HepG2 (cell line): ENCODE results near the gene CRYZL1. TPM values are rescaled to one million over a fixed set of nuclear protein-coding genes. Genes with fewer than 3 reads are reported as not detected.

Experiments used
- ATAC-seq: fragments of 200-7000 bp; cut with Tn5 transposase; 3 replicates; pipeline ENCODE4 v1.9.1; 2020; ENCODE audit warnings: mild to moderate bottlenecking, moderate library complexity
- BruUV-seq: library from RNA; stranded (reverse); fragments of 400-500 nt; replicated peaks from 2 replicates; lab custom pipeline; 2021; lab: Mats Ljungman, UMichigan
- CTCF ChIA-PET: fragments of 300-600 bp; formaldehyde crosslinking; extraction: SDS; loops from one replicate; lab custom pipeline; 2021; ENCODE audit warnings: low total read pairs, inconsistent platforms, low intra/inter-chr PET ratio; lab: Yijun Ruan, JAX
- POLR2A ChIA-PET: fragments of 350-600 bp; sonication (Branson Sonifier 250); formaldehyde crosslinking; loops from one replicate; lab custom pipeline; 2020; ENCODE audit warnings: antibody characterized with exemption, inconsistent platforms; lab: Yijun Ruan, JAX
- DNase-seq: peaks from one replicate; pipeline ENCODE4 v3.0.0-alpha.2; 2015; ENCODE audit warnings: low spot score
- FAIRE-seq: peaks from 3 replicates; lab custom pipeline; 2011; peaks lifted over from hg19 to GRCh38; lab: Jason Lieb, UNC
- H2AFZ ChIP-seq: one replicate; pipeline ENCODE4 v1.6.1; 2011; ENCODE audit warnings: low read length, inconsistent platforms
- H3K27ac ChIP-seq: fragments of 300-600 bp; 3 replicates; pipeline ENCODE4 v1.8.0; 2011; ENCODE audit warnings: mixed run types, mild to moderate bottlenecking, mixed read lengths, low read length, inconsistent platforms; ENCODE audit not compliant: insufficient read depth; ENCODE audit errors: extremely low read length
- H3K27me3 ChIP-seq, 2 experiments: fragments of 200-600 bp in 1 of 2; 2 replicates in 1 of 2; 3 replicates in 1 of 2; pipeline versions ENCODE4 v1.6.0 to v1.8.0; 2011; ENCODE audit warnings: low read length in 2 of 2, mild to moderate bottlenecking in 2 of 2, moderate library complexity in 2 of 2, inconsistent platforms in 1 of 2; ENCODE audit not compliant: insufficient read depth in 2 of 2, control insufficient read depth in 1 of 2
- H3K36me3 ChIP-seq, 2 experiments: fragments of 200-600 bp in 1 of 2; replicated peaks in 1 of 2; 2 replicates in 1 of 2; 3 replicates in 1 of 2; pipeline versions ENCODE4 v1.5.1 to v1.8.0; 2011; ENCODE audit warnings: low read length in 2 of 2, inconsistent platforms in 1 of 2; ENCODE audit not compliant: insufficient read depth in 2 of 2, control insufficient read depth in 1 of 2
- H3K4me1 ChIP-seq: 2 replicates; pipeline ENCODE4 v1.5.1; 2012; ENCODE audit warnings: low read length, inconsistent platforms; ENCODE audit not compliant: insufficient read depth
- H3K4me2 ChIP-seq: 2 replicates; pipeline ENCODE4 v1.6.0; 2011; ENCODE audit warnings: low read depth, low read length, inconsistent platforms
- H3K4me3 ChIP-seq, 3 experiments: fragments of 200-600 bp in 1 of 3; sonication (generic), shearing (Covaris generic) in 1 of 3; replicated peaks in 1 of 3; 2 replicates each; pipeline ENCODE4 v1.5.1; 2011 to 2016; ENCODE audit warnings: low read length in 3 of 3, inconsistent platforms in 2 of 3, low read depth in 2 of 3, mild to moderate bottlenecking in 2 of 3, control low read depth in 1 of 3, mixed read lengths in 1 of 3; ENCODE audit not compliant: insufficient read depth in 1 of 3
- H3K79me2 ChIP-seq: one replicate; pipeline ENCODE4 v1.6.1; 2011; ENCODE audit warnings: low read length, inconsistent platforms; ENCODE audit not compliant: insufficient read depth
- H3K9ac ChIP-seq: 2 replicates; pipeline ENCODE4 v1.6.0; 2011; ENCODE audit warnings: mild to moderate bottlenecking, low read depth, low read length, inconsistent platforms; ENCODE audit not compliant: insufficient read depth
- H3K9me3 ChIP-seq: 2 replicates; pipeline ENCODE4 v1.5.1; 2012; ENCODE audit warnings: mild to moderate bottlenecking, low read length
- H4K20me1 ChIP-seq: 2 replicates; pipeline ENCODE4 v1.6.0; 2011; ENCODE audit warnings: inconsistent platforms, mild to moderate bottlenecking, low read length, moderate library complexity; ENCODE audit not compliant: insufficient read depth
- POLR2A ChIP-seq, 2 experiments: IDR thresholded peaks; 2 replicates each; pipeline ENCODE4 v1.6.1; 2011; ENCODE audit warnings: low read depth in 2 of 2, low read length in 2 of 2, mild to moderate bottlenecking in 1 of 2, moderate library complexity in 1 of 2; ENCODE audit not compliant: insufficient read depth in 1 of 2
- PRPF4 ChIP-seq: fragments of 200-400 bp; formaldehyde crosslinking; IDR thresholded peaks from 2 replicates; pipeline ENCODE4 v1.6.1; 2016; ENCODE audit warnings: low read length, low read depth; ENCODE audit not compliant: poor library complexity, severe bottlenecking
- RBFOX2 ChIP-seq: fragments of 200-400 bp; formaldehyde crosslinking; IDR thresholded peaks from 2 replicates; pipeline ENCODE4 v1.6.1; 2017; ENCODE audit warnings: low read depth, mild to moderate bottlenecking, low read length
- TBP ChIP-seq: sonication (generic); formaldehyde crosslinking; IDR thresholded peaks from 2 replicates; pipeline ENCODE4 v1.5.0; 2020; ENCODE audit warnings: missing genetic modification reagents
- WGBS: methylation state at CpG from one replicate; pipeline ENCODE4 v1.1.6; 2017; ENCODE audit warnings: low lambda C conversion rate; 5-methylcytosine and 5-hydroxymethylcytosine counted together
- in situ Hi-C: cut with HindIII; loops from 2 replicates; pipeline ENCODE4 v1.10.0; 2017; ENCODE audit warnings: low pct_unique_long_range_greater_than_20kb; ENCODE audit not compliant: extremely low pct_ligation_motif_present
- intact Hi-C: fragments of 100-400 bp; cut with micrococcal nuclease; formaldehyde crosslinking; loops from one replicate; pipeline ENCODE4 v1.10.0; 2022; ENCODE audit not compliant: unreplicated experiment
- polyA plus RNA-seq, 8 experiments: library from polyadenylated mRNA; depleted of rRNA in 3 of 8; stranded (reverse) in 7 of 8; unstranded in 1 of 8; fragments of >200 nt; fragmentation: Illumina TruSeq in 4 of 8; extraction: Trizol in 4 of 8; gene quantifications; 2 replicates each; pipeline versions ENCODE4 v1.2.1 to v1.2.3, GENCODE V29; 2011 to 2016; ENCODE audit warnings: low read depth in 4 of 8, missing spikeins in 1 of 8, mixed read lengths in 1 of 8; ENCODE audit not compliant: insufficient read depth in 1 of 8
- total RNA-seq, 5 experiments: library from RNA; depleted of rRNA; stranded (reverse); fragments of >200 nt; fragmentation: Illumina TruSeq; extraction: Trizol; gene quantifications; 2 replicates each; pipeline ENCODE4 v1.2.3, GENCODE V29; 2016; ENCODE audit warnings: low read depth in 1 of 5
- TF ChIP-seq, protein P1 (sequence below): sonication (generic); formaldehyde crosslinking; IDR thresholded peaks from 2 replicates; pipeline ENCODE4 v1.4.0; 2020; ENCODE audit warnings: low read depth, mild to moderate bottlenecking, missing genetic modification reagents

The CRYZL1 gene
- total and polyA plus RNA-seq, 2 of the 13 experiments (the other 11 are each of a cell fraction or from before 2014, with no cell fraction given): 20.3 to 27.7 TPM

DNA sequence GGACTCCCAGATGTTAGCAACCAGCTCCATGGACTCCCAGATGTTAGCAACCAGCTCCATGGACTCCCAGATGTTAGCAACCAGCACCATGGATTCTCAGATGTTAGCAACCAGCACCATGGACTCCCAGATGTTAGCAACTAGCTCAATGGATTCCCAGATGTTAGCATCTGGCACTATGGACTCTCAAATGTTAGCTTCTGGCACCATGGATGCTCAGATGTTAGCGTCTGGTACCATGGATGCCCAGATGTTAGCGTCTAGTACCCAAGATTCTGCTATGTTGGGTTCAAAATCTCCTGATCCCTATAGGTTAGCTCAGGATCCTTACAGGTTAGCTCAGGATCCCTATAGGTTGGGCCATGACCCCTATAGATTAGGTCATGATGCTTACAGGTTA lies 89.9 kb downstream of the CRYZL1 start:
- Histone ChIP-seq H3K36me3 (peaks cover 33 to 87% of the 10 kb centered on the region in 2 experiments), H3K79me2 (peaks cover 85% of the 10 kb centered on the region), H3K9me3 (no peaks in the 10 kb centered on the region), H3K27ac (no peak overlapping the region), H3K4me3 (no peak overlapping the region), H3K4me2 (no peak overlapping the region), H4K20me1 (peaks cover 64% of the 10 kb centered on the region), H3K27me3 (no peaks in the 10 kb centered on the region), H3K9ac (no peak overlapping the region), H3K4me1 (peaks cover 11% of the 10 kb centered on the region; the same call in 1 of the 2 replicates), H2AFZ (no peak overlapping the region)
- DNase-seq (no peak), FAIRE-seq (no peak), ATAC-seq (no peak)
- ChIA-PET CTCF (no interaction called here), POLR2A (interaction anchor here (0.8 to 1.4 kb wide), 8 partner anchors 8 to 72 kb away, joined by 3 to 6 read pairs (median 5); partner anchors contain the start of genes DONSON, GART, SON and TMEM50B)
- in situ Hi-C loops (no loop called here), intact Hi-C loops (no loop called here)
- TF ChIP-seq TBP (CRISPR knock-in tag): no peak
- TF ChIP-seq RBFOX2: 0 out of 2 replicates have a peak, but pooled peaks have one; percentile 17
- TF ChIP-seq POLR2A (IDR thresholded peaks at IDR 0.05; ENCODE audit: insufficient read depth in 1 of 2, low read depth in 2 of 2, low read length in 2 of 2): 0 out of 4 replicates have a peak, but pooled peaks of 1 of the 2 experiments have one; percentile 7
- TF ChIP-seq, protein P1, sequence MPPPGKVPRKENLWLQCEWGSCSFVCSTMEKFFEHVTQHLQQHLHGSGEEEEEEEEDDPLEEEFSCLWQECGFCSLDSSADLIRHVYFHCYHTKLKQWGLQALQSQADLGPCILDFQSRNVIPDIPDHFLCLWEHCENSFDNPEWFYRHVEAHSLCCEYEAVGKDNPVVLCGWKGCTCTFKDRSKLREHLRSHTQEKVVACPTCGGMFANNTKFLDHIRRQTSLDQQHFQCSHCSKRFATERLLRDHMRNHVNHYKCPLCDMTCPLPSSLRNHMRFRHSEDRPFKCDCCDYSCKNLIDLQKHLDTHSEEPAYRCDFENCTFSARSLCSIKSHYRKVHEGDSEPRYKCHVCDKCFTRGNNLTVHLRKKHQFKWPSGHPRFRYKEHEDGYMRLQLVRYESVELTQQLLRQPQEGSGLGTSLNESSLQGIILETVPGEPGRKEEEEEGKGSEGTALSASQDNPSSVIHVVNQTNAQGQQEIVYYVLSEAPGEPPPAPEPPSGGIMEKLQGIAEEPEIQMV (CRISPR knock-in tag): no peak
- no peak for TF ChIP-seq PRPF4
- BruUV-seq: no TSS peak
- 90% methylated on average over 2 of the region's 2 CpGs for WGBS
